ENCODE results near the gene HOXC6.

The HOXC6 gene

DNA sequence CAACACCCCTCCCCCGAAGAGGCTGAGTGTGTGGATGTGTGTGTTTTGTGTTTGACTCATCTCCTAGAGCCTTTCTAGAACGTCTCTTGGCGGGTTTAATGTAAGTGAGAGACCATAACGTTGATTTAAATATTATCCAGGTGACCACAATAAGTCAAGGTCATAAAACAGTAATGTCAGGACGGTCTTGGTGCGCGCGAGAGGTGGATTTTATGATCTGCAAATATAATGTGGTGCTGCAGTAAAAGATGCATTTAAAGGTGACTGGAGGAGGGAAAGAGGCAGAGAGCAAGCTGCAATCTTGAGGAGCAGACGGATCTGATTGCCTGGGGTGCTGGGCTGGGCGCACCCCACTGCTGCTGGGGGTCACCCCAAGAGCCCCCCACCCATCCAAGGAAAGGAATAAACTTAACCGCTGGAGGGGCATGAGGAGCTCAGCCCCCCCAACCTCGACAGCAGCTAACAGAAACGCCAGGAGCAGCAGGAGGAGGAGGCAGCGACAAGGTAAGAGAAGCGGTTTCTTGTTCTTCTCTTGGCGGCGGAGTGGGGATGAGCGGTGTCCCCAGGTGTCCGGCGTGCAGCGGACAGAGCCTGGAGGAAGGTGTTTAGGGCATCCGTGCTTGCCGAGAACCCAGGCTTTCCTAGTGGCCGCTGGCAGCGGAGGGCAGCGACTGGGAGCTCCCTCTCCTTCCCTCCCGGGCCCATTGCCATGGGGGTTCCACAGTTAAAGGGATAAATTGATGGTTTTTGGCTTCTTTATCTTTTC lies 37.7 kb upstream of the HOXC6 start:
- DNase-seq (ENCODE audit: low spot score): no peak

DNA sequence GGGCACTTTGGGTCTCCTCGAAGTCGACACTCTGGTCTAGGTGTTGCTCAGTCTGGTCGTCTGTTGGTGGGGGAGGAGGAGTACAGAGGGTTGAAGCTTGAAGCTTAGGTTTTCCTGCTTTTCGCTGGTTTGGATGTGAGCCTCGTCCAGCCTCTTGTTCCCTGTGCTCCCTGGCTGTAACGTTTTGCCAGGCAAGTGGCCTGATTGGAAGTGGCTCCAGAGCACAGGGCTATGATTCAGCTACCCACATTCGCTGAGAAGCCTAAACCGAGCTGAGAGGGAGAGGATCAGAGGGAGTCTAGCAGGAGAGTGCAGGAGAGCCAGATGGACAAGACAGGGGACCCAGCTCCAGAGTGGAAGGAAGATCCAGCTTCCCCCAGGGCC lies 37.2 kb upstream of the HOXC6 start:
- no peak for DNase-seq (ENCODE audit: low spot score)

DNA sequence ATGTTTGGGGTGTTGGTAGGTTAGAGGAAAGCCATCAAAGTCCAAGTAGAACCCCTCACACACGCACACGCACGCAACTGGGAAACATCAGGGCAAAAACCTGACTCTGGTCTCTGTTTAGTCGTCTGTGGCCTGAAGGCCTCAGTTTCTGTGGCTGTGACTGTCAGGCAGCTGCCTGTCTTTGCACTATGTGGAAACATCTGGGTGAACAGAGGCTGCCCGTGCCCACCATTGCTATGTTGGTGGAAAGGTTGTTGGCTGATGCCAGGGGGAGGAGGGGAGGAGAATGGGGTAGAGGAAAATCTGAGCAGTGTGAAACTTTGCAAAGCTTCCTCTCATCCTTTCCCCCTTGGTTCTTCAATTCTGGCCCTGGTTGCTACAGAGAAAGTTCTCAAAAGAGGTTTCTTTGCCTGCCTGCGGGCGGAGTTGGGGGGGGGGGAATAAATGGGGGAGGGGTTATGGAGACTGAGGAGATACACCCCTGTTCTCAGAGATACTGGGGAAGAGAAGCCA lies 35.8 kb upstream of the HOXC6 start:
- DNase-seq (ENCODE audit: low spot score): no peak

DNA sequence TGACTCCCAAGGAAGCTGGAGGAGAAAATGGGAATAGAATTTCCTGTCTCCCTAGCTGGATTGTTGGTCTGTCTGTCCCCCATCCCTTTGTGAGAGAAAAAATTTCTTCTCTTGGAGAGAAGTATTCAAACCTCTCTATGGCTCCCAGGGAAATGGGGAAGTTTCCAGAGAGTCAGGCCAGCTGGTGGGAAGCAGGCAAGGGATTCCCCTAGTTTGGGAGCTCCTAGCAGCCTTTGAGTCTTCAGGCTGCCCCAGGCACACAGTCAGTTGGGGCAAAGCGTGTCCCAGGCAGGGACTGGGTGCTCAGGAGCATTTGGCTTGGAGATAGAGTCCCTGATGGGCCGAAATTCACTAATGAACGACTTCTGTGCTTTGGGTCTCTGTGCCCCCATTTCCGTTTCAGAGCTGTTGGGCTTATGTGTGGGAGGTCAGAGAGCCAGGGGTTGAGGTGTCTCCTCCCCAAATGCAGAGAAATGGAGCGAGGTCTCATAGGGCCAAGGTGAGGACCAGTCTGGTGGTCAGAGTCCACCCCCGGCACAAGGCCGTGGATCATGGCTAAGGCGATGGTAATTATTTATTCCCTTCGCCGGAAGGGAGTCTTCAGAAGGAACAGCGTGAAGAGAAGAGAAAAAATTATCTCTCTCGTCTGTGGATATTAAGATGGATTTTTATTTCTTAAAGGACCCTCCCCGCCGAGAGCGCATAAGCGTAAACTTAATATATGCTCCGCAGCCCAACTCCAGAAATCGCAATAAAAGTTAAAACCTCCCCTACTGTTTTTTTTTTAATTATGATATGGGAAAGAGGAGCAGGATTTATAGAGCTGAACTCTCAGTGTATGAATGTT lies 34.9 kb upstream of the HOXC6 start:
- no peak for DNase-seq (ENCODE audit: low spot score)

DNA sequence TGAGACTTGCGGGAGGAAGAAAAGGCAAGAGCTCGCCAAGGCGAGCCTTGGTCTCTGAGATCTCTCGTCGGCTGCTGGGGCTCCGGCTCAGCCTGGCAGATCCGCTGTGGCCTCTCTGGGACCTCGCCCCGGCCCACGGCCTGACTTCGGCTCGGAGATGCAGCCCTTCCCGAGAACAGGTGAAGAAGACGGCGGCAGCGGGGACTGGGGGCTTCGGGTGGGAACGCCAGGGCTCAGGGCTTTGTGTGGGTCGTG lies 34.3 kb upstream of the HOXC6 start:
- DNase-seq (ENCODE audit: low spot score): no peak

DNA sequence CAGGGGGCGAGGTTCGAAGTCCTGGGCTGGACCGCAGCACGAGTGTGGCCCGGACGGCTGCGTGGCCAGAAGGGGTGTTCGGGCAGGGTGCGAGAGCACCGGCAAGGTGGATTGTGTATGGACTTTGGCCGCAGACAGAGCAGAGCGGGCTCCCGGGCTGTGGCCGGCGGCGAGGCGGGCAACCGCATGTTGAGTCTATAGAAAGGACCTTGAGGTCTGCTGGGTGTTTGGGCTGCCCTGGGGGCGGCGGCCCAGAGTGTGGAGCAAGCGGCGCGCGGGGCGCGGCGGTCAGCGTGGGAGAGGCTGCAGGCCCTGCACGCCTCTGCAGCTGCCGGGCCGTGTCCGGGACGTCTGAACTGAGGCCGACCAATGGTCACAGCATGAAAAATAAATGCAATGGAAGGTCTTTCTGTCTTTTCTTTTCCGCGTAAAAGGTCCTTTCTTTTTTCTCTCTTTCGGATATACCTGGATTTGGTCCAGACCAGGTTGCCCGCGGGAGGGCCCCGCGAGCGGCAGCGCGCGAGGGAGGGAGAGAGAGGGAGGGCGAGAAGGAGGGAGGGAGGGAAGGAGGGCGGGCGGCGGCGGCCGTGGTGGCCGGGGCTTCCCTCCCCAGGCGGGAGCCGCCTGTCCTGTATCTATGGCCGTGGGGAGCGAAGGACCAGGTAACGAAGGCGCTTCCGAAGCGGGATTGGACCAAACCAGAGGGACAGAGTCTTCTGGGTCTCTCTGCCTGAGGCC lies 33.8 kb upstream of the HOXC6 start:
- DNase-seq (ENCODE audit: low spot score): no peak

DNA sequence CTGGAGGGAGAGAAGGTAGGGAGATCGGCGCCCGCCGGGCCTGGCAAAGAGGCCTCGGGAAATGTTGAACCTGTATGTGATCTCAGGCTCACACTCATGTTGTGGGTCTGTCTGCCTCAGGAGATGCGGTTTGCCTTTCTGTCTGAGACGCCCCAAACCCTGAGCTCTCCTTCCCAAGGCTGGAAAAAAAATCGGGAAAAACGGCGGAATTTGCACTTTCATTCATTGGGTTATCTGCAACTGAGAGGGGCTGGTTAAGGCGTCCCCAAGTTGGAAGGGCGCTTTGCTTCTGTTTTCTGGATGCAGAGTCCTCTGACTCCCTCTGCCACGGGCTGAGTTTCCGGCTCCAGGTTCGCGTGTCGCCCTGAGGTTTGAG lies 33.2 kb upstream of the HOXC6 start:
- DNase-seq (ENCODE audit: low spot score): peak; percentile 14

DNA sequence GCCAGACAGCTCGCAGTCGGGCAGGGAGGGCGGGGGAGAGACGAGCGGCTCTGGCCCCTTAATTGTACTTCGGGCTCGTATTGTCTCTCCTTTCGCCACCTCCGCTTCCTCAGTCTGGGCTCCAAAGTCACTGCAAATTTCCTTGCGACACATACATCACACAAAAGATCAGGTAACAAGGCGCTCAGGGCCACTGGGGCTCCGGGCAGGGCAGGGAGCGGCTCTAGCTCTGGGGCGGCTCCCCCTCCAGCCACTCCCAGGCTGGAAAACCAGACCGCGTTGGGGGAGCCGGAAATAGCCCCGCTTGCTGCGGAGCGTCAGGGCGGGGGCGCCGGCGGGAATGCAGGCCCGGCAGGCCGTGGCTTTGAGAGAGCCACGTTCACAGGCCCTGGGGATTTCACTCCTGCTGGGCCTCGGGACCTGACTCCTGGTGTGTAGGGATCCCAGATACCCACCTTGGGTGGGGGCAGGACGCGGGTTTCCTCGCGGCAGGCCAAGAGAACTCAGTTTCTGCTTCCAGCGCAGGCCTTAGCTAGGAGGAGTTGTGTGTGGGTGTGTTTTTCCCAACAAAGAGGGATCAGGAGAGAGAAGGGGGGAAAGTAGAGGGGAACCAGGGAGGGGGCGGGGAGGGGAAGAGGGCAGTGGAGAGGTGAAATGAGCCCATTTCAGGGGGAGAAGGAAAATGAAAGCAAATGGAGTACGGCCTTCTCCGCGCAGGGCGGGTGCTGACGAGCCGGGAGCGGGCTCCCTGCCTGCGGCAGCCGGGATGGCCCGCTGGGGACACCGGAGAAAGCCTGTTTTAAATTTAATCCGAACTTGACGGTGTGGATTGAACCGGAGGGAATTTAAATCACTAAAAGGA lies 32.6 kb upstream of the HOXC6 start:
- DNase-seq (ENCODE audit: low spot score): no peak

DNA sequence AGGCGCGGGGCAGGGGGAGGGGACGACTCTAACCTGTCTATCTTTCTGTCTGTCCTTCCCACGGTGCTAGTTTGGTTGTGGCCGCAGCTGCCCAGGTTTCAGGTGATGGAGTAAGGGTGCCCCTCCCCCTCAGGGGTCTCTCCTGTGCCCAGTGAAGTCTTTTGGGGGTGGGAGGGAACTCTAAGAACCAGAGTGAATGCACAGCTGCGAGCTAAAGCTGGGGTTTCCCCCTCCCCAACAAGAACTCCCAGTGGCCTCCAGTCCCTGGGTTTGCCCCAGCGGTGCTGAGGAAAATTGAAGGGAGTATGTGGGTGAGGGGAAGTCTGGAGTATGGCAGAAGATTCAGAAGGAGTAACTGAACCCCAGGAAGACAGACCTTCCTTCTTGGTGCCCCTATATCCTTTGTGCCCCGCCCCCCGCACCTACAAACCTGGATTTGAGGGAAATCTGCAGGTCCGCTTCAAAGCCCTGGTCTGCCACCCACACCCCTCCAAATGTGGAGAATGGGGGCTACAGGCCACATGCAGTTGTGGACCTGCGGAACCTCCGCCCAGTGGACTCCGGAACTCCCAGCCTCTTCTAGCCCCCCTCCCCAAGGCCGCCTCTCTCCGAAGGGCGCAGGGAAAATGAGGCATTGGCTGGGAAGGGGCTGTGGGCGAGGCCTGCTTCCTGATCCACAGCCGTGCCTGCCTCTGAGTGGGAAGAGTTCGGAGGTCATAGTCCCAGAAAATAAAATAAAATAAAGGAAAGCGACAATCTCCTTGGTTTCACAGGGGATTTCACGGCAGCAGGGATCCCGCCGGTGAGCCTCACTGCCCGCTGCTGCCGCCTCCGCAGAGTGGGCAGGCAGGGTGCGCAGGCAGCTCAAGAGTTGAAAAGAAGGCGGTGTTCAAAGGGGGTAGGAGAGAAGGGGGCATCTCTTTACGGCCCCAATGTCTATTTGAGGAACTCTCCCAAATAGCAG lies 31.7 kb upstream of the HOXC6 start:
- no peak for DNase-seq (ENCODE audit: low spot score)

DNA sequence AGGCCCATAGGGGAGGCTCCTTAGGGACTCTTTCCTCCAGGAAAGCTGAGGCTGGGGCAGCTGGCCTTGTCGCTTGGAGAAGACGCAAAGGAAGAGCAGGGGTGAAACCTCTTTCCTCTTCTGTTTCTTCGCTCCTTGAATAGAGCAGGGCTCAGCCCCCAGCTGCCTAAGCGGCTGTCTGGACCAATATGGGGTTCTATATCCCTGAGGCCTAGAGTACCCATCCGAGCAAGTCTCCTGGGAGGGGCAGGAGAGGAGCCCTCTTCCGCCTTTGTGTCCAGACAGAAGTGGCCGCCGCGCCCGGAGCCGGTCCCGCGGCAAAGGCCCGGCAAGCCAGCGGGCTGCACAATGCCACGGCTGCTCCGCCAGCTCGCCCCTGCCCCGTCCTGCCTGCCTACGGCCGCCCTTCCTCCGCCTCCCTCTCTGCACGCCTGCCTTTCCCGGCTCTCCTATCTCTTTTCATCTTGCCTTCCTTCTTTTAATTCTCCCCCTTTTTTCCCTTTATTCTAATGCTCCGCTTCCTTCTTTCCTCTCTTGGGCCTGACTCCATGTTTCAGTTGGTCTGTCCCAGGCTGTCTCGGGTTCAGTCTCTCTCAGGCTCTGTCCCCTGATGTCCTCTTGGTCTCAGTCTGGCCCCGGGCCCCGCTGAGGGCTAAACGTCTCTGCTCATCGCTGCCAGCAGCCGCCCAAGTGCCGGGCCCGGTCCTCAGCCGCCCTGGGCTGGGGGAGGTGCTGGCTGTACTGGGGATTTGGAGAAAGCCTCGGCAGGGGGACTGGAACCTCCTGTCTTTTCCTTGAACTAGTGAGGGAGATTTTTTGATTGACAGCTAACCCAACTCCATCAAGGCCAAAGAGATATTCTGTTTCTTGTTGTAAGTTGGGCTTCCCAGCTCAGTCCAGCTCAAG lies 30.8 kb upstream of the HOXC6 start:
- DNase-seq (ENCODE audit: low spot score): no peak

DNA sequence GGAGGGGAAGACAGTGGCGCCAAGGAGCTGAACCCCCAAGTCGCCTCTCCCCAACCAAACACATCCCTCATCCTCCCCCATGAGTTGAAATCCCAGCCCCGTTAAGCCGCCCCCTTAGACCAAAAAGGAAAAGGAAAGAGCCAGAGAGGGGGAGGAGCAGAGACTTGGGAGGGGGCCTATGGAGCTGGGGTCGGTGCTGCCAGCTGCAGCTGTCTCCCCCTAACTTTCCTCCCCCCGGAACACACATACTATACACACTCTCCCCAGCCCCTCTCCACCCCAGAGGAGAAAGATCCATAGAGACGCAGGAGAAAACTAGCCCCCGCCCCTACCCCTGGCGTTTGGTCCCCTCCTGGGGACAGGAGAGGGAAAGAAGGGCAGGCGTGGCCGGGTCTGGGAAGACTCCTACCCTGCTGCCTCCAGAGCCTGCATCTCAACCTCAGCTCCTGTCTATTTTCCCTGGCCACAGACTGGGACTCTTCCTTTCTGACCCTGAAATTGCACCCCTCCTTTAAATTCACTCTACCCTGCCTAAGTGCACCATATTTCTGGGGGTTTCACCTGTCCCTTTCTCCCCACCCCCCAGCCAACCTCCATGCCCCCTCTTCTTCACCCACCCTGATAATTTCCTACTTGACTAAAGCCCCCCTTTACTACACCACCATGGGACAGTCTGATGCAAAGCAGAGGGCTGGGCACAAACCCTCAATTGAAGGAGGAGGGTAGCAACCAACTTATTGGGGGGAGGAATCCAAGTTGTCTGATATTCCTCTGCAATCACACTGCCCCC lies 29.9 kb upstream of the HOXC6 start:
- no peak for DNase-seq (ENCODE audit: low spot score)

DNA sequence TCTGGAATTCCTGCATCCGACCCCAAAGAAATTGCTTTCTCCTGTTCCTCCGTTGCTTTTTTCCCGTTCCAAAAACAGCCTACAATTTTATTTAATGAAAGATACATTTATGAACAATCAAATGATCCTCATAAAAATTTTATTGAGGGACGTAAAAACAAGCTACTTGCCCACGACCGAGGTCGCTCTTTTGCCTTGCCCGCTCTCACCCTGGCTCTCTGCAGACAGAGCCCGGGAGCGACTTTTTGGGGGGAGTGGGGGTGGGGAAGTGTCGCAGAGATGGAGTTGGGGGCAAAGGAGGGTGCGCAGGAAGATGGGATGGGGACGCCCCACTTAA lies 29.4 kb upstream of the HOXC6 start:
- no peak for DNase-seq (ENCODE audit: low spot score)

DNA sequence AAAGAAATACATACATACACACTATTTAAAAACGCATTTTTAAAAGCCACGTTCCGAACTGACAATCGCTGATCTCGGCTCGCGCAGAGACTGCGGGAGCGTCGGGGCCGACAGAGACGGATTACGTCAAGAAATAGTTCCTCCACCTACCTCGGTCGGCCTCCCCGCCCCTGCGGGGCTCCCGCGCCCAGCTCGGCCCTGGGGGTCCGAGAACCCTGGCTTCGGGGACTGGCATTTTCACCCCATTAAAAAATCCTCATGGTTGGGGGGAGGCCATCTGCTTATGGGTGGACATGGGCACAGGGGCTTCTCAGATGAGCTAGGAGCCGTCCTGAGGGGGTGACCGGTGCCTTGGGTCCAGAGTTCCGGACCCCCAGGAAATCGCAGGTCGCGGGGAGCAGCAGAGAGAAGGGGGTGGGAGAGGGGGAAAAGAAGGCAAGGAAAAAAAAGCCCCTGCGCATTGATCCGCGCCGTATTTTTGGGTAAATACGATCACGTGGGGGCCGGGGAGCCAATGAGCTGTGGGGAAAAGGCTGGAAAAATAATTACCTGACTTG lies 28.6 kb upstream of the HOXC6 start:
- DNase-seq (ENCODE audit: low spot score): no peak

DNA sequence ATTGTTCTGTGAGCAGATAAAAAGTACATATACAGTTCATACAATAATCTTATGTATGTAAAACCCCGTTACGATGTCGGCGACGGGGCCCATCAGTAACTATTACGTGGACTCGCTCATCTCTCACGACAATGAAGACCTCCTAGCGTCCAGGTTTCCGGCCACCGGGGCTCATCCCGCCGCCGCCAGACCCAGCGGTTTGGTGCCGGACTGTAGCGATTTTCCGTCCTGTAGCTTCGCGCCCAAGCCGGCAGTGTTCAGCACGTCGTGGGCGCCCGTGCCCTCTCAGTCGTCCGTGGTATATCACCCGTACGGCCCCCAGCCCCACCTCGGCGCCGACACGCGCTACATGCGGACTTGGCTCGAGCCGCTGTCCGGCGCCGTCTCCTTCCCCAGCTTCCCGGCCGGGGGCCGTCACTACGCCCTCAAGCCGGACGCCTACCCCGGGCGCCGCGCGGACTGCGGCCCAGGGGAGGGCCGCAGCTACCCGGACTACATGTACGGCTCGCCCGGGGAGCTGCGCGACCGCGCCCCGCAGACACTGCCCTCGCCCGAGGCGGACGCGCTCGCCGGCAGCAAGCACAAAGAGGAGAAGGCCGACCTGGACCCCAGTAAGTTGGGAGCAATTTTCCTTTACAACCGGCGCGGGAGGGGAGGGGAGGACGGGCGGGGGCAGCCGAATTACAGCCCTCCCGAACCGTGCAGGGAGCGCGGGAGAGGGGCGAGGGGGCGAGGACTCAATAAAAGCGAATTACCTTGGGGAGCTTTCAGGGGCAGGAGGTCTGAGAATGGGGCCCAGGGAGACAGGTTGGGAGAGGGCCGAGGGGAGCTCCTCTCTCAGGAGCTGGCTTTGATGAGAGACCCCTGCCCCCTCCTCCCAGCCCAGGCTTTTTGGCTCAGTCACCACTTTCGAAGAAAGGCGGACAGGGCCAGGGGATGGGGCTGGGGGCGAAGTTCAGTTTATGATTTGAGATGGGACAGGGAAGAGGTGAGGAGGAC lies 27.8 kb upstream of the HOXC6 start, which contains the start of gene HOXC9:
Gene HOXC9, plus strand, starts transcription at position 46 of the 999 bp plus-strand sequence. Its CDS starts 28 bp downstream, at position 74.
- no peak for DNase-seq (ENCODE audit: low spot score)

DNA sequence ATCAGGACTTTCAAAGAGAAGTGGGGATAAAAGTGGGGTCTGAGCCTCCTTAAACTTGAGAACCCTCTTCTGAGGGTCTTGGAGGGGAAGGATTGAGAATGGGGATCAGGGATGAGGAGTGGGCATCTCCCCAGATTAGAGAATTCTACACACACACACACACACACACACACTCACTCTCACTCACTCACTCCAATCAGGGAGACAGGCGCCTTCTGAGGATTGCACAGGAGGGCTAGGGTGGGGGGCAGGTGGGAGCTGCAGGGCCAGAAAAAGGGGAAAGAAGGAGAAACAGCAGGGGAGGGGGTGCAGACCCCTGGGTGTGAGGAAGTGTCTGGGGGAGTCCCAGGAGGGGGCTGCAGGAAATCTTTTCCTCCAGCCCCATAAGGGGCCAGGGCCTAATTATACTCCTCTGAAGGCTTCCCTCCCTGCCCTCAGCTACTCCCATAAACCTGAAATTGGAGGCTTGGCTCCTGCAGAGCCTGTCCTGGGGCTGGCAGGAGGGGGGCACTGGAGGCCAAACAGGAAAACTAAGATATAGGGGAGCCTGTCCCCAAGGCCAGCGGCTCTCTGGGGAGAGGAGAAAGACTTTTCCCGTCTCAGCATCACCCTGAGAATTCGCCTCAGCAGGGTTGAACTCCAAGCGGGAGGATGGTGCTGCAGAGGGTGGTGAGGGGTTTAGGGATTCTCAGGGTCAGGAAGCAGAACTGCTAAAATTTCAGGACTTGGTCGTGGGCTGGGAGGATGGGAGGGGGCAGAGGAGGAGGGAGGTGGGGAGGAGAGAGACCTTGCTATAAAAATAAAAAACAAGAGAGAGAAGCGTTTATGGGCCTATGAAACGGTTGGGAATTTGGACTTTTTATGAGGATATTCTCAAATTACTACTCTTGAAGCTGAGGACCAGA lies 26.7 kb upstream of the HOXC6 start:
- no peak for DNase-seq (ENCODE audit: low spot score)

DNA sequence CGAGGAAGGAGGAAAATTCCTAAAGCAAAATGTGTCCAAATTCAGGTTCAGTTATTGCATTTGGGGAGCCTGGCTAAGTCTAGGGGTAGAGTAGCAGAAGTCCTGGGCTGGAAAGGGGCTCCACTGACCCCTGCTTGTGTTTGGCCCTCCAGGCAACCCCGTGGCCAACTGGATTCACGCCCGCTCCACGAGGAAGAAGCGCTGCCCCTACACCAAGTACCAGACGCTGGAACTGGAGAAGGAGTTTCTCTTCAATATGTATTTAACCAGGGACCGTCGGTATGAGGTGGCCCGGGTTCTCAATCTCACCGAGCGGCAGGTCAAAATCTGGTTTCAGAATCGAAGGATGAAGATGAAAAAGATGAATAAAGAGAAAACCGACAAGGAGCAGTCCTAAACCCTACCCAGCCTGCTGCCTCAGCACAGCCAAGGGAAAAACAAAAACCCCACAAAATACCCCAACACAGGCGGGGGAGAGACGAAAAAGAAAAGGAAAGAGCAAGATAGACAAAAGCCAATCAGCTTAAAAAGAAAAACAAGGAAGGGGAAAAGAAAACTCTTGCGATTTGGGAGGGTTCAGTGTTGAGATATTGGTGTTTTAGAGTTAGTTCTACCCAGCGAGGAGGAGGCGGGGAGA lies 25.8 kb upstream of the HOXC6 start:
- no peak for DNase-seq (ENCODE audit: low spot score)

Measured in CD4-positive, alpha-beta T cell treated with Interleukin-6 at 100 ng/mL for 8 hours (primary cell).